ENCODE data around the gene SRPK2. TPM values are rescaled to one million over a fixed set of nuclear protein-coding genes. Genes with fewer than 3 reads are reported as not detected.

The SRPK2 gene
- polyA plus RNA-seq, 6 donors from 2014 or later = 50.6 to 65.5 (median 56.1) TPM

DNA sequence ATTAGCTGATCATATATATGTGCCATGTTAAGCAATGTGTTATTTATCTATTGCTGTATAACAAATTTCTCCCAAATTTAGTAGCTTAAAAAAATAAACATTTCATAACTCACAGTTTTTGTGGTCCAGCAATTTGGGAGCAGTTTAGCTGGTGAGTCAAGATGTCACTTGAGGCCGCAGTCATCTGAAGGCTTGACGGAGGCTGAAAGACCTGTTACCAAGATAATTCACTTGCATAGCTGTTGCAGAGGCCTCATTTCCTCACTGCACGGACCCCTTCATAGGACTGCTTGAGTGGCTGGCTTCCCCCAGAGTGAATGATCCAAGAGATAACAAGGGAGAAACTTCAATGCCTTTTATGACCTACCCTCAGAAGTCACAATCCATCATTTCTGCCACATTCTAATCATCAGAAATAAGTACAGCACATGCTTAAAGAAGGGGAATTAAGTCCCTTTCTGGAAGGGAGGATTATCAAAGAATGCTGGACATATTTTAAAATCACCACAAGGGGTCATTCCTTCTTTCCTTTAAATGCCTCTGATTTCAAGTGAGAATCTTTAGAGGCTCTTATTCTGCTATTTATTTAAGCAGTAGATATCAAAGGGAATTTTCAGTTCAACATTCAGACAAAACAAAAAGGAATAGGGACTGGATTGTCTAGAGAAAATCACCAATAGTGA, 10.5 kb upstream of the SRPK2 start:
- Mint-ChIP-seq H3K9me3 (no peaks in the 10 kb centered on the region), H3K4me1 (peaks cover 0 to 6% (median 5%) of the 10 kb centered on the region in 3 donors), H3K27me3 (no peaks in the 10 kb centered on the region), H3K36me3 (no peaks in the 10 kb centered on the region), H3K4me3 (no peak overlapping the region), H3K27ac (no peak overlapping the region)
- ATAC-seq (ENCODE audit: low read depth in 2 of 2) (no peak), DNase-seq (no peak)

DNA sequence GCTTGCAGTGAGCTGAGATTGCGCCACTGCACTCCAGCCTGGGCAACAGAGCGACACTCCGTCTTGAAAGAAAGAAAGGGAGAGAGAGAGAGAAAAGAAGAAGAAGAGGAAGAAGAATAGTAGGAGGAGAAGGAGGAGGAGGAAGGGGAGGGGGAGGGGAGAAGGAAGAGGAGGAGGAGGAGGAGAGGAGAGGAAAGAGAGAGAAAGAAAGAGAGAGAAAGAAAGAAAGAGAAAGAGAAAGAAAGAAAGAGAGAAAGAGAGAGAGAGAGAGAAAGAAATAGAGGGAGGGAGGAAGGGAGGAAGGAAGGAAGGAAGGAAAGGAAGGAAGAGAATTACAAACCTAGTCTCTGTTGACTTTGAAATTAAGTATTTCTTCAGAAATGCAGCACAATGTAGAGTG, 7.8 kb upstream of the SRPK2 start:
- H3K27me3 Mint-ChIP-seq = no peaks in the 10 kb centered on the region
- no peaks in the 10 kb centered on the region for H3K9me3 Mint-ChIP-seq
- no peak overlapping the region for H3K4me3 Mint-ChIP-seq
- DNase-seq (no peak), ATAC-seq (ENCODE audit: low read depth in 2 of 2) (no peak)
- no peaks in the 10 kb centered on the region for H3K36me3 Mint-ChIP-seq
- peaks cover 0 to 6% (median 5%) of the 10 kb centered on the region in 3 donors for H3K4me1 Mint-ChIP-seq
- H3K27ac Mint-ChIP-seq = no peak overlapping the region

DNA sequence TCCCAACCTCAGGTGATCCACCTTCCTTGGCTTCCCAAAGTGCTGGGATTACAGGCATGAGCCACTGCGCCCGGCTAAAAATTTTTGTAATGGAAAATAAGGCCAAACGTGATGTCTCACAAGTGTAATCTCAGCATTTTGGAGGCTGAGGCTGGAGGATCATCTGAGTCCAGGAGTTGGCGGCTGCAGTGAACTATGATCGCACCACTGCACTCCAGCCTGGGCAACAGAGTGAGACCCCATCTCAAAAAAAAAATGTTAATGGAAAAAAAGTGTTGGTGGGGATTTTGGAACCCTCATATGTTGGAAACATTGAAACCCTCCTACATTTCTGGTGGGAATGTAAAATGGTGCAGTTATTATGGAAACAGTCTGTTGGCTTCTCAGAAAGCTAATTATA, 2.7 kb upstream of the SRPK2 start:
- Mint-ChIP-seq H3K27me3 (no peaks in the 10 kb centered on the region), H3K4me3 (peak overlapping the region in 2 of 8 donors; percentile 15 to 96), H3K9me3 (no peaks in the 10 kb centered on the region), H3K4me1 (peaks cover 13 to 22% (median 16%) of the 10 kb centered on the region in 3 donors), H3K27ac (peak overlapping the region in 1 of 6 donors; percentile 29), H3K36me3 (no peaks in the 10 kb centered on the region)
- DNase-seq (no peak), ATAC-seq (ENCODE audit: low read depth in 2 of 2) (no peak)

DNA sequence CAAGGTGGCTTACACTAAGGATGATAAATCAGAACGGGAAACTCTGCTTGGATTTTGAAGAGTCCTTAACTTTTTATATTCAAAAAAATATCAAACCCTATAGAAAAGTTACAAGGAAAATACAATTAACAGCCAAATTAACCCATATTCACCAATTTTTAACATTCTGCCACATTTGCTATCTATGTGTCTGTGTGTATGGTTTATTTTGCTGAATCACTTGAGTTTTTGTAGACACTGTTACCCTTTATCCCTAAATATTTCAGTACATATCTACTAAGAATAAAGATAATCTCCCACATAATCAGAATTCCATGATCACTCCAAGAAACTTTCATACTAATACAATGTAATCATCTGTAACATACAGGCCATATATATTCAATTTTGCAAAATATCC, 1.2 kb upstream of the SRPK2 start:
- no peak for DNase-seq
- Mint-ChIP-seq H3K27me3 (no peaks in the 10 kb centered on the region), H3K27ac (peak overlapping the region in 2 of 6 donors; percentile 38 to 92), H3K36me3 (peaks cover 0 to 6% of the 10 kb centered on the region in 2 donors), H3K4me1 (peaks cover 18 to 24% (median 20%) of the 10 kb centered on the region in 3 donors), H3K9me3 (no peaks in the 10 kb centered on the region), H3K4me3 (peak overlapping the region in 6 of 8 donors; percentile 96 to 100 (median 97))
- no peak for ATAC-seq (ENCODE audit: low read depth in 2 of 2)

DNA sequence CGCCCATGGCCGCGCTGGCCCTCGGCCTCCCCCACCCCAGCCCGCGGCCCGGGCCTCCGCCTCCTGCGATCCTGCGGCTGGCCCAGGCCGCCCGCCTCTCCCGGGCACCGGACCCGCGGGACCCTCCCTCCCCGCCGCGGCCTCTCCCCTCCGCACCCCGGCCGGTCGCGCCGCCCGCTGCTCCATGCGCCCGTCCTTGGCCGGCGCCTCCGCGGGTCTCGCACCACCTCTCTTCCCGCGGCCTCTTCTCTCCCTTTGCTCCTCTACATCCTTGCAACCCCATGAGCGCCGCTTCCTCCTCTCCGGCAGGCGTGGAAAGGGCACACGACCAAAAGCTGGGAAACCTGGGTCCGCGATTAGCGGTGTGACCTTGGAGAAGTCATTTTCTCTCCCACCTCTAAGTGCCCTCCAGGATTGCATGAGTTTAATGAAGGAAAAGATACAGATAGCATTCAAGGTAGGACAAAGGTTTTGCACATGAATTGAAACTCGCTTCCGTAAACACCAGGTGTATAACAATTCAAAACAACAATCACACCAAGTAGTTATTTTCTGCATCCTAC, 448 bp upstream of the SRPK2 start:
- Mint-ChIP-seq H3K36me3 (peaks cover 0 to 6% of the 10 kb centered on the region in 2 donors), H3K27me3 (no peaks in the 10 kb centered on the region), H3K4me3 (peak overlapping the region; percentile 96 to 100 (median 97)), H3K9me3 (no peaks in the 10 kb centered on the region), H3K27ac (peak overlapping the region in 5 of 6 donors; percentile 72 to 99 (median 95)), H3K4me1 (peaks cover 21 to 30% (median 24%) of the 10 kb centered on the region in 3 donors)
- peak; percentile 13 to 16 for ATAC-seq (ENCODE audit: low read depth in 2 of 2)
- DNase-seq = peak; percentile 35

DNA sequence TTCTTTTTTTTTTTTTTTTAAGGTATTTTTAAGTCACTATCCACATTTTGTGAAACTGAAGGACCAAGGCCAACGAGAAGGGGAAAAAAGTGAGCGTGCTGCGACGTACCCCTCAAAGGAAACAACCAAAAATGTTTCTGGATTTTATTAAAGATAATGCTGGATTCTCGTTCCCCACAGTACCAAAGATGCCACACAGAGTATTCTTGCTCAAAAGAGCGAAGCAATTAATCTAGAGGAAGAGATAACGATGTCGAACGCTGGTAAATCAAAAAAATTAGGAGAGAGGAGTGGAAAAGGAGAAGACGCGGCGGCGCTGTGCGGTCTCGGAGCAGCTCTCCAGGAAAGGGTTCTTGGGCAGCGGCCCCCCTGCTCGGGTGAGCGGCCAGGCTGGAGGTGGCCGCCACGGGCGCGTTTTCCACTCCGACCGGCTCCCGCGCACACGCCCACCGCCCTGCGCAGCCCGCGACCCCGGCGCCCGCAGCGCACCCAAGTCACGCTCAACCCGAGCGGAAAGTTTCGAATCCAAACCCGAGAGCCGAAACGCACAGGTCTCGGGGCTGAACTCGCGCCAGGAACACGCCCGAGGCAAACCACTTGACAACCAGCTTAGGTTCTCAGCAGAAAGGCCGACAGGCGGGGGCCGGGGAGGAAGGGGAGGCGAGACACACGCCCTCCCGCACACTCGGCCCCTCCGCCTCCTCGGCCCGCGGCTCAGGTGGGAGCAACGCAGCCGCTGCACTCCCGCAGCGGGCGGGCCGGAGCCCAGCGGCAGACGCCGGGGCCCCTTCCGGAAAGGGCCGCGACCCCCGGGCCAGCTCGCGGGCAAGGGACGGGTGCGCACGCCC, 989 bp downstream of the SRPK2 start:
- Mint-ChIP-seq H3K4me1 (peaks cover 22 to 38% (median 30%) of the 10 kb centered on the region in 3 donors), H3K9me3 (no peaks in the 10 kb centered on the region), H3K36me3 (peaks cover 0 to 6% of the 10 kb centered on the region in 2 donors), H3K27ac (peak overlapping the region; percentile 79 to 99 (median 90)), H3K4me3 (peak overlapping the region; percentile 90 to 97 (median 92)), H3K27me3 (no peaks in the 10 kb centered on the region)
- ATAC-seq (ENCODE audit: low read depth in 2 of 2) (peak; percentile 69), DNase-seq (peak; percentile 63)

DNA sequence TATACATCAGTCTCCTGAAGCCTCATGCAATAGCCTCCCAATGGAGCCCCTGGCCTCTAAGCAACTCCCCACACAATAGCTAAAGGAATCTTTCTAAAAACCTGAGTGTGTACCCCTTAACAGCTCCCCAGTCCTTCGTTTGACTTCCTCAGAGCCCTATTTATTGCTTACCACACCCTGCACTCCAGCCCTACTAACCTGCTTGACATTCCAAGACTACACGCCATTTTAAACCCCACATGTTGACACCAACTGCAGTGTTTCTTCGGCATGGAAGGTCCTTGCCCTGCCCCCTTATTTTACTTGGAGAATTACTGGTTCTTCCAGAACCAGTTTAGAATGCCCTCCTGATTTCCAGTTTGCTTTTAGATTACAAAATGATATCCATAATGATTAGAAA, 10.8 kb downstream of the SRPK2 start:
- no peak for DNase-seq
- Mint-ChIP-seq H3K4me3 (peak overlapping the region in 2 of 8 donors; percentile 26 to 63), H3K4me1 (peaks cover 35 to 62% (median 56%) of the 10 kb centered on the region in 3 donors), H3K27me3 (no peaks in the 10 kb centered on the region), H3K36me3 (peaks cover 0 to 4% of the 10 kb centered on the region in 2 donors), H3K27ac (peak overlapping the region in 1 of 6 donors; percentile 69), H3K9me3 (peaks cover 0 to 4% (median 0%) of the 10 kb centered on the region in 7 donors)
- ATAC-seq (ENCODE audit: low read depth in 2 of 2) = no peak

DNA sequence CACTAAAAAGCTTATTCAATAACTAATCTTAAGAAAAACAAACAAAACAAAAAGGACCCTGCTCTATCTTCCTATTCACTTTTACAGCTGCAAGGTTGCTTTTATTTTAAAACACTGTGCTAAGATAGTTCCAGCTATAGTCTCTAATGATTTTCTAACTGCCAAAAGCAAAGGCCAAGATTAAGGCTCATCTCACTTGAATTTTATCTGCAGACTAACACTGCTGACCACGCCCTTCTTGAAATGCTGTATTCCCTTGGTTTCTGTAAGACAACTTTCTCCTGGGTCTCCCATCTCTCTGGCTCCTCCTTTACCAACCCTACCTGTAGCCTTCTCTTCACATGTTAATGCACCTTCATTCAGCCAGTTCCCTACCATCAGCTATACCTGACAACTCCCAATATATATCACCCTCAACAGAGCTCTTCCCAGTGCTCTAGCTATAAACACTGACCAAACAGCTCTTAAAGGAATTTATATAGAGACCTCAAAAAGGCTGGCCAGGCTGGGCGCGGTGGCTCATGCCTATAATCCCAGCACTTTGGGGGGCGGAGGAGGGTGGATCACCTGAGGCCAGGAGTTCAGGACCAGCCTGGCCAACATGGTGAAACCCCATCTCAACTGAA, 11.7 kb downstream of the SRPK2 start:
- DNase-seq (no peak), ATAC-seq (ENCODE audit: low read depth in 2 of 2) (no peak)
- Mint-ChIP-seq H3K27ac (peak overlapping the region in 3 of 6 donors; percentile 12 to 60 (median 27)), H3K9me3 (peaks cover 0 to 4% (median 0%) of the 10 kb centered on the region in 7 donors), H3K36me3 (peaks cover 0 to 4% of the 10 kb centered on the region in 2 donors), H3K4me3 (peak overlapping the region in 1 of 8 donors; percentile 16), H3K27me3 (no peaks in the 10 kb centered on the region), H3K4me1 (peaks cover 32 to 62% (median 60%) of the 10 kb centered on the region in 3 donors)

DNA sequence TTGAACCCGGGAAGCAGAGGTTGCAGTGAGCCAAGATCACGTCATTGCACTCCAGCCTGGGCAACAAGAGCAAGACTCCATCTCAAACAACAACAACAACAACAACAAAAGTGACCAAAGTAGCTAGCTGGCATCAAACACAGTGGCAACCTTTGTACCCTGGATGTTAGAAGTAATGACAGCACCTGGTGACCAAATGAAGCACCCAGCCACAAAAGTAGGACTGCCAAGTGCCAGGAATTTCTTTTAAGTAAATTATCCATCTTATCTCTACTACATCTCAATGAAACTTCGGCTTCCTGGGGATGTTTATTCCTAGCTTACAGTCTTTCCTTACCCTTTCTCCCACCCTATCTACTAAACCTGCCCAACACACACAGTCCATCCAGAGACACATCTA, 18.8 kb downstream of the SRPK2 start:
- ATAC-seq (ENCODE audit: low read depth in 2 of 2) (no peak), DNase-seq (no peak)
- H3K27ac Mint-ChIP-seq = peak overlapping the region in 5 of 6 donors; percentile 38 to 90 (median 57)
- H3K4me3 Mint-ChIP-seq = no peak overlapping the region
- peaks cover 0 to 4% of the 10 kb centered on the region in 2 donors for H3K36me3 Mint-ChIP-seq
- no peaks in the 10 kb centered on the region for H3K27me3 Mint-ChIP-seq
- peaks cover 0 to 2% (median 0%) of the 10 kb centered on the region in 7 donors for H3K9me3 Mint-ChIP-seq
- peaks cover 19 to 66% (median 50%) of the 10 kb centered on the region in 3 donors for H3K4me1 Mint-ChIP-seq

DNA sequence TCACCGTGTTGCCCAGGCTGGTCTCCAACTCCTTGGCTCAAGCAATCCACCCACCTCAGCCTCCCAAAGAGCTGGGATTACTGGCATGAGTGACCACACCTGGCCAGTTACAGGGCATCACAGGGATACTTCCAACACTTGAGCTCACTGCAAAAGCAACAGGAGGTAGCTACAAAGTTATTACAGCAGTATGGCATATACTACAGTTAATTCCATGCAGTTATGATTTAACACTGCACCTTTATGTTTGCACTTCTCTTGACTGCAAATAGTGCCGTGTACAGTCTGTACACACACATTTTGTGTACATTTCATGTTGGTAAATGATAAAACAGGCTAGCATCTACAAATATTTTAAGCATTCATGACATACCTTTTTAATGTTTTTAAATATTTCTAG, 21.3 kb downstream of the SRPK2 start:
- DNase-seq = no peak
- H3K9me3 Mint-ChIP-seq = peaks cover 0 to 6% (median 0%) of the 10 kb centered on the region in 7 donors
- no peak for ATAC-seq (ENCODE audit: low read depth in 2 of 2)
- no peaks in the 10 kb centered on the region for H3K36me3 Mint-ChIP-seq
- H3K4me1 Mint-ChIP-seq = peaks cover 13 to 46% (median 41%) of the 10 kb centered on the region in 3 donors
- H3K4me3 Mint-ChIP-seq = no peak overlapping the region
- no peaks in the 10 kb centered on the region for H3K27me3 Mint-ChIP-seq
- peak overlapping the region in 2 of 6 donors; percentile 18 to 47 for H3K27ac Mint-ChIP-seq

DNA sequence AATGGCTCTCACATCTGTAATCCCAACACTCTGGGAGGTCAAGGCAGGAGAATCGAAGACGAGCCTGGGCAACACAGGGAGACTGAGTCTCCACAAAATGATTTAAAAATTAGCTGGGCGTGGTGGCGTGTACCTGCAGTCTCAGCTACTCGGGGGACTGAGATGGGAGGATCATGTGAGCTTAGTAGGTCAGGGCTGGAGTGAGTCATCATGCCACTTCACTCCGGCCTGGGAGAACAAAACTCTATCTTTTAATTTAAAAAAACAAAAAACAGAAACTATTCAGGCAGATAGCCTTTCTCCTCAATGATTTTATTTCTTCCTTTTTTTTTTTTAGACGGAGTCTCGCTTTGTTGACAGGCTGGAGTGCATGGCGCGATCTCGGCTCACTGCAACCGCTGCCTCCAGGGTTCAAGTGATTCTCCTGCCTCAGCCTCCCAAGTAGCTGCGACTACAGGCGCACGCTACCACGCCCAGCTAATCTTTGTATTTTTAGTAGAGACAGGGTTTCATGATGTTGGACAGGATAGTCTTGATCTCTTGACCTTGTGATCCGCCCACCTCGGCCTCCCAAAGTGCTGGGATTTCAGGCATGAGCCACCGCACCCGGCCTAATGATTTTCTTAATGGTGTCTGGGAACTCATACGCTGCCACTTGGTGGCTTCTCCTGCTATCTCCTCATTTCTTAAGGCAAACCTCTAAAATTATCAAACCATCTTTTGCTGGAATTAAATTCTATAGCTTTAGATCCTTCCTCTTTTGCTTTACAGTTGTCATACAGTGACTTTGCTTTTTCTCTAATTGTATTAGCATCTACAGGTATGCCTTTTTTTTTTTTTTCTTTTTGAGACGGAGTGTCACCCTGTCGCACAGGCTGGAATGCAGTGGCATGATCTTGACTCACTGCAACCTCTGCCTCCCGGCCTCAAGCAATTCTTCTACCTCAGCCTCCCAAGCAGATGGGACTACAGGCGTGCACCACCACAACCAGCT, 22.9 kb downstream of the SRPK2 start:
- Mint-ChIP-seq H3K4me1 (peaks cover 21 to 50% (median 45%) of the 10 kb centered on the region in 3 donors), H3K36me3 (no peaks in the 10 kb centered on the region), H3K27ac (peak overlapping the region in 5 of 6 donors; percentile 38 to 81 (median 47)), H3K9me3 (peaks cover 0 to 16% (median 6%) of the 10 kb centered on the region in 7 donors), H3K27me3 (no peaks in the 10 kb centered on the region), H3K4me3 (peak overlapping the region in 1 of 8 donors; percentile 60)
- DNase-seq (no peak), ATAC-seq (ENCODE audit: low read depth in 2 of 2) (no peak)

DNA sequence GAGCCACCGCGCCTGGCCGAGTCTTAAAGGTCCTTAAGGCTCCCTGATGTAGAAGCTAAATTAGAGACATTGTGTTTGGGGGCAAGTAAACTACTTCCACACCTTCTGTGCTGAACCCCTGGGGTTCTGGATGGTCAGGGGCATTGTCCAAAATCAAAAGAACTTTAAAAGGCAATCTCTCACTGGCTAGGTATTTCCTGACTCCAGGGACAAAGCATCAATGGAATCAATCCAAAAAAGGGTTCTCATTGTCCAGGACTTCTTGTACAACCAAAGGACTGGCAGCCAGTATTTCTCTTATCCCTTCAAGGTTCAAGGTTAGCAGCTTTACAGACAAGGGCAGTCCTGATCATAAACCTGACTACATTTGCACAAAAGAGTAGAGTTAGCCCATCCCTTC, 24.0 kb downstream of the SRPK2 start:
- H3K36me3 Mint-ChIP-seq = no peaks in the 10 kb centered on the region
- no peak for DNase-seq
- peak overlapping the region in 2 of 6 donors; percentile 26 to 54 for H3K27ac Mint-ChIP-seq

More for the DNA sequence above, 24.0 kb downstream of the SRPK2 start:
- no peaks in the 10 kb centered on the region for H3K27me3 Mint-ChIP-seq
- peaks cover 23 to 56% (median 50%) of the 10 kb centered on the region in 3 donors for H3K4me1 Mint-ChIP-seq
- peaks cover 0 to 16% (median 6%) of the 10 kb centered on the region in 7 donors for H3K9me3 Mint-ChIP-seq
- no peak for ATAC-seq (ENCODE audit: low read depth in 2 of 2)
- H3K4me3 Mint-ChIP-seq = no peak overlapping the region
